A549 (cell line): Measurements from ENCODE around the gene PLPP2.
"Not testable (repeated sequence)": the region's sequence is repeated elsewhere in the genome, so short reads cannot be mapped to it uniquely, and the experiment has no call there.

Experiments used
- BHLHE40 ChIP-seq: IDR thresholded peaks from 2 replicates; pipeline ENCODE4 v1.6.1; 2012; ENCODE audit warnings: low read depth, low read length, inconsistent platforms
- CEBPB ChIP-seq, 2 experiments: fragments of >200 bp in 1 of 2; sonication (Bioruptor Twin) in 1 of 2; formaldehyde crosslinking in 1 of 2; IDR thresholded peaks; 2 replicates each; pipeline ENCODE4 v1.6.1; 2012 to 2016
- CHD2 ChIP-seq: fragments of 150-350 bp; IDR thresholded peaks from 2 replicates; pipeline ENCODE4 v1.6.1; 2014; ENCODE audit warnings: low read length; ENCODE audit not compliant: partially characterized antibody
- CTCF ChIP-seq: fragments of >200 bp; sonication (Bioruptor Twin); formaldehyde crosslinking; IDR thresholded peaks from 3 replicates; pipeline ENCODE4 v1.5.1; 2016
- EP300 ChIP-seq, 2 experiments: fragments of >200 bp; sonication (Bioruptor Twin); formaldehyde crosslinking; IDR thresholded peaks; 2 replicates in 1 of 2; 3 replicates in 1 of 2; pipeline ENCODE4 v1.6.1; 2016 to 2017
- HOXB5 ChIP-seq: fragments of 250-450 bp; sonication (Bioruptor Pico); IDR thresholded peaks from 2 replicates; pipeline ENCODE4 v1.5.0; 2020; ENCODE audit warnings: mild to moderate bottlenecking, moderate library complexity
- PBX3 ChIP-seq: IDR thresholded peaks from 2 replicates; pipeline ENCODE4 v1.6.1; 2012
- POLR2A ChIP-seq: IDR thresholded peaks from 2 replicates; pipeline ENCODE4 v1.6.1; 2012; ENCODE audit warnings: mild to moderate bottlenecking, low read length
- REST ChIP-seq: fragments of 200-600 bp; sonication (generic); IDR thresholded peaks from 2 replicates; pipeline ENCODE4 v1.6.1; 2016; ENCODE audit warnings: antibody characterized with exemption, mild to moderate bottlenecking, moderate library complexity
- SMC3 ChIP-seq: fragments of >200 bp; sonication (Bioruptor Twin); formaldehyde crosslinking; IDR thresholded peaks from 3 replicates; pipeline ENCODE4 v1.6.1; 2018; ENCODE audit warnings: inconsistent platforms
- USF2 ChIP-seq: fragments of 450-650 bp; IDR thresholded peaks from 2 replicates; pipeline ENCODE4 v1.6.1; 2014; ENCODE audit warnings: antibody characterized with exemption
- ZNF302 ChIP-seq: fragments of 250-450 bp; sonication (Bioruptor Pico); IDR thresholded peaks from 2 replicates; pipeline ENCODE4 v1.9.0; 2021; ENCODE audit warnings: inconsistent platforms, mild to moderate bottlenecking, moderate library complexity
- ZSCAN20 ChIP-seq: fragments of 250-450 bp; sonication (Bioruptor Pico); IDR thresholded peaks from 2 replicates; pipeline ENCODE4 v1.8.0; 2022; ENCODE audit warnings: mild to moderate bottlenecking, moderate library complexity

- not testable (repeated sequence) for TF ChIP-seq BHLHE40; ZNF302 (CRISPR knock-in tag); POLR2A; HOXB5 (CRISPR knock-in tag); SMC3; CTCF; CEBPB (IDR thresholded peaks at IDR 0.05); PBX3; EP300 (IDR thresholded peaks at IDR 0.05); USF2; CHD2; ZSCAN20 (CRISPR knock-in tag); REST
Measured at GRCh38 chr19:270766-271318, 20.4 kb downstream of the PLPP2 start.
